AG04450 (cell line): Measurements from ENCODE around the gene JPH2. TPM values are rescaled to one million over a fixed set of nuclear protein-coding genes. Genes with fewer than 3 reads are reported as not detected.

Experiments used
- CTCF ChIA-PET: fragments of 300-600, 350-600 bp; formaldehyde crosslinking; extraction: SDS; loops from one replicate; lab custom pipeline; 2022; ENCODE audit warnings: antibody characterized with exemption, inconsistent platforms; lab: Charles Lee
- POLR2A ChIA-PET: fragments of 350-600 bp; formaldehyde crosslinking; extraction: SDS; loops from one replicate; lab custom pipeline; 2021; ENCODE audit warnings: antibody characterized with exemption, inconsistent platforms; lab: Yijun Ruan, JAX
- DNase-seq: peaks from one replicate; pipeline ENCODE4 v3.0.0-alpha.2; 2011; ENCODE audit warnings: low read depth, low spot score
- H3K27ac ChIP-seq: one replicate; pipeline ENCODE4 v1.5.1; 2012; ENCODE audit warnings: low read depth, low read length, control low read depth
- H3K27me3 ChIP-seq: one replicate; pipeline ENCODE4 v1.6.0; 2012; ENCODE audit warnings: low read length; ENCODE audit not compliant: control insufficient read depth, insufficient read depth
- H3K4me3 ChIP-seq: 2 replicates; pipeline ENCODE4 v1.5.1; 2011; ENCODE audit warnings: mild to moderate bottlenecking, low read depth, low read length, control low read depth
- H3K9me3 ChIP-seq: 2 replicates; pipeline ENCODE4 v1.5.1; 2012; ENCODE audit warnings: low read length; ENCODE audit not compliant: control insufficient read depth, insufficient read depth
- CTCF ChIP-seq: IDR thresholded peaks from 2 replicates; pipeline ENCODE4 v1.5.1; 2011; ENCODE audit warnings: low read depth, low read length, control low read depth, inconsistent platforms
- polyA plus RNA-seq: library from polyadenylated mRNA; depleted of rRNA; stranded (reverse); fragments of >200 nt; gene quantifications from 2 replicates; pipeline ENCODE4 v1.2.3, GENCODE V29; 2011

JPH2 gene
- polyA plus RNA-seq, 1 experiment = 1.3 TPM

DNA sequence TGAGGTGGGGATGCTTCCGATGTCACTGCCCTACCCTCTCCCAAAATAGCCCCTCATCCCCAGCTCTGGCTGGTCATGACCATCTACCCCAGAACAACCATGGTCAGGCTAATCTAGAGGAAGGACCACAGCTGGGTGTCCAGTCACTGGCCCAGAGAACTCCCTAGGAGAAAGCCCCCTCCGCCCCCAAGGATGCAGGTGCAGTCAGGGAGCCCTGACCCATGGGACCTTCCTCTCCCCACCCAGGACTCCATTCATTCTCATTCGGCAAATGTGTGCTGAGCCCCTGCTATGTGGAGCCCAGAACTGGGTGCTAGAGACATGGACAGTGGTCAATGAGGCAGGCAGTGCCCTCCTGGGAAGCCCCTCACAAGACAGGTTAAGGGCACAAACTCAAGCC lies 60.5 kb downstream of the JPH2 start:
- Histone ChIP-seq H3K27ac (no peak overlapping the region), H3K4me3 (no peak overlapping the region), H3K27me3 (peaks cover 6% of the 10 kb centered on the region), H3K9me3 (no peaks in the 10 kb centered on the region)
- TF ChIP-seq CTCF = no peak
- POLR2A ChIA-PET = no interaction called here
- CTCF ChIA-PET = interaction anchor here (1.0 kb wide), 1 partner anchor 64 kb away, joined by 3 read pairs; no protein-coding TSS in a partner anchor
- no peak for DNase-seq

DNA sequence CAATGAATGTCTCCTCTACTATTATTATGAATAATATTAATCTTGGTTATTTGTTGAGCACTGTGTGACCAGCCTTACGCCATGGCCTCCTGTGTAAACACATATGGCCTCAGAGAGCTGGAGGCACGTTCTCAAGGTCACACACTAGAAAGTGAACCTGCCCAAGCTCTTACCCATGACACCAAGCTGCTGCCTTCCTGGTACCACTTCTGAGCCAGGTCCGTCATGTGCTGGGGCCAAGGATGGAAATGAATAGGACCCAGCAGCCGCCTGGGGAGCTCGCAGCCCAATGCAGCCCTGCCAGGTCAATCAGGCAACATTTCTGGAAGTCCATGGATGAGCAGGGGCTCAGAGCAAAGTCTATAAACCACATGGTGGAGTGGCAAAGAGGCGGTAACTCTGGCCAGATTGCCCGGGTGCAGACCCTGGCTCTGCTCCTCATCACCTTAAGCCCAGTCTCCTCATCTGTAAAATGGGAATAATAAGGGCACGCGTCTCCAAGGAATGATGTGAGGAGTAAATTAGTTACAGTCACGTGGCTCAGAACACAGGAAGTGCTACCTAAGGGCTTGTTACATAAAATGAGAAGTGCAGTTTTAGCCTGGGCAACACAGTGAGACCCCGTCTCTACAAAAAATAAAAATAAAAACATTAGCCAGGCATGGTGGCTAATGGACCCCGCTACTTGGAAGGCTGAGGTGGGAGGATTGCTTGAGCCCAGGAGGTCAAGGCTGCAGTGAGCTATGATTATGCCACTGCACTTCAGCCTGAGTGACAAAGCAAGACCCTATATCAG lies 61.5 kb downstream of the JPH2 start:
- no peaks in the 10 kb centered on the region for H3K9me3 ChIP-seq
- H3K27ac ChIP-seq = no peak overlapping the region
- peaks cover 7% of the 10 kb centered on the region for H3K27me3 ChIP-seq
- CTCF ChIA-PET = interaction anchor here (1.1 kb wide), 1 partner anchor 9 kb away, joined by 9 read pairs; no protein-coding TSS in a partner anchor
- H3K4me3 ChIP-seq = no peak overlapping the region
- POLR2A ChIA-PET = no interaction called here
- no peak for TF ChIP-seq CTCF
- no peak for DNase-seq

DNA sequence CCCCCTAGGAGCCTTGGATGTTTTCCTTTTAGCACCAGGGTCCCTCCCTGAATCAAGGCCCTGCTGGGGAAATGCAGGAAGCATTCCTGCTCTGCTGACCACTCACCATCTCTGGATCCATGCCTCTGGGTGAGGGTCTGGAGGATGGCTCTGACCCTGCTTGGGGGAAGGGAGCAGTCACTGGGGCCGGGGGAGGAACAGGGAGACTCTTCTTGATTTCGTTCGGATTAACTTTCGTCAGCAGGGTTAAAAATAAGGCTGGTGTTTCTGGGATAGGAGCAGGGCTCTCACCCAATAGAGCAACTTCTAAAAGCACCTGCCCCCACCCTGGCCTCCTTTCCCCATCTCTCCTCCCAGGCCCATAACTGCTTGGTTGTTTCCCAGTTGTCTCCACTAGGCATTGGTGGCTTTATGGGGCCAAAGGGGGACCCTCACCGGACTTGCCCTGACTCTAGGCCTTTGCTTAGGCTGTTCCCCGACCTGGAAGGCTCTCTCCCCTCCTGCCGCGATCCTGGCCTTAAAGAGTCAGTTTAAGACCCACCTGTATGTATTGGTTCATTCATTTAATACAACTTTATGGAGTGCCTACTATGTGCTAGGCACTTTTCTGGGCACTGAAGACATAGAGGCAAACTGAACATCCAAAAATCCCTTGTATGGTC lies 63.0 kb downstream of the JPH2 start:
- DNase-seq = no peak
- POLR2A ChIA-PET = no interaction called here
- TF ChIP-seq CTCF = no peak
- Histone ChIP-seq H3K9me3 (no peaks in the 10 kb centered on the region), H3K27me3 (peaks cover 9% of the 10 kb centered on the region), H3K27ac (no peak overlapping the region), H3K4me3 (no peak overlapping the region)
- CTCF ChIA-PET = interaction anchor here (1.3 kb wide), 1 partner anchor 66 kb away, joined by 9 read pairs; no protein-coding TSS in a partner anchor

- H3K27ac ChIP-seq = no peak overlapping the region
- no peak for TF ChIP-seq CTCF
- H3K27me3 ChIP-seq = peaks cover 9% of the 10 kb centered on the region
- no peak for DNase-seq
- no peaks in the 10 kb centered on the region for H3K9me3 ChIP-seq
- ChIA-PET POLR2A (no interaction called here), CTCF (interaction anchor here (1.3 kb wide), 1 partner anchor 67 kb away, joined by 9 read pairs; no protein-coding TSS in a partner anchor)
- no peak overlapping the region for H3K4me3 ChIP-seq
Observed at GRCh38 chr20:44123251-44123650, 63.7 kb downstream of the JPH2 start.
